Posterior cingulate gyrus (tissue), 11 donors: ENCODE results near the gene LY6G5C.
A peak's percentile ranks its signal among the peaks of the same experiment; 100 is the strongest.

Experiments
- DNase-seq, 10 donors: peaks; one replicate each; pipeline versions ENCODE4 v3.0.0 to v3.0.0-alpha.2; 2020 to 2021; ENCODE audit warnings: mixed read lengths in 3 of 10
- intact Hi-C: fragments of 100-400 bp; cut with DNase I; formaldehyde crosslinking; loops from one replicate; pipeline ENCODE4 v1.15.1; 2023

LY6G5C gene

DNA sequence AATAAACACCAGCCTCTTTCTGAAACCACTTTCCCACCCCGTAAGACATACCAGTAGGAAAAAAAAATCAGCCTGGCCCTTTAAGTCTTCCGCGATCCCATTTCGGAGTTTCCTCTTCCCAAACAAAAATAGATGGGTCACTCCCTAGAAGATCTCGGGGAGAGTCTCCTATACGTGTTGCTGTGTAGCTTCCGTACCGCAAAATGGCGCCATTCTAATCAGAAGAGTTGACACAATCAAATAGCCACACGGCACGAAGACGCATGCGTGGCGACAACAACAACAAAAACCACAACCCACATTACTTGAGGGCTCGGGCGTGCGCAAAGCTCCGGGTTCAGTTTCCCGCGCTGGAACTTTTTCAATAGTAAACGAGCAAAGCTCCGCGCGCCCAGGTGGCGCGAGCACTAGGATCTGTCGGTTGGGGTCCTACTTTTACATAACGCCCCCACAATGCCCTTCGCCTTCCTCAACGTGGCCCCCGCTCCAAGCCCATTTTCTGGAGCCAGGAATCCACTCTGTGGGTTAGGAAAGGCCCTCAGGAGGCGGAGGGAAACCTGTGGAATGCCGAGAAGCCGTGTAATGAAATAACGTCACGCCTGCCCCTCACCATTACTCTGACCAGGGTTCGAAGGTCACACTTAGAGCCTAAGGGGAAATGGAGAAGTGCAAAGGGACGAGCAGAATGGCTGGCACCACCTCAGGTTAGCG is 15.9 kb downstream of the LY6G5C start, which contains the start of gene GPANK1:
GPANK1 (minus strand) TSS at position 208 of the 711 bp plus-strand sequence. CDS start 519 bp downstream, outside the sequence.
- DNase-seq, result peak; percentile 82 to 98 (median 90)
- intact Hi-C loops, result loop anchor here (5.0 kb wide), 1 partner anchor 123 kb away; the partner anchor contains the start of gene DDX39B

DNA sequence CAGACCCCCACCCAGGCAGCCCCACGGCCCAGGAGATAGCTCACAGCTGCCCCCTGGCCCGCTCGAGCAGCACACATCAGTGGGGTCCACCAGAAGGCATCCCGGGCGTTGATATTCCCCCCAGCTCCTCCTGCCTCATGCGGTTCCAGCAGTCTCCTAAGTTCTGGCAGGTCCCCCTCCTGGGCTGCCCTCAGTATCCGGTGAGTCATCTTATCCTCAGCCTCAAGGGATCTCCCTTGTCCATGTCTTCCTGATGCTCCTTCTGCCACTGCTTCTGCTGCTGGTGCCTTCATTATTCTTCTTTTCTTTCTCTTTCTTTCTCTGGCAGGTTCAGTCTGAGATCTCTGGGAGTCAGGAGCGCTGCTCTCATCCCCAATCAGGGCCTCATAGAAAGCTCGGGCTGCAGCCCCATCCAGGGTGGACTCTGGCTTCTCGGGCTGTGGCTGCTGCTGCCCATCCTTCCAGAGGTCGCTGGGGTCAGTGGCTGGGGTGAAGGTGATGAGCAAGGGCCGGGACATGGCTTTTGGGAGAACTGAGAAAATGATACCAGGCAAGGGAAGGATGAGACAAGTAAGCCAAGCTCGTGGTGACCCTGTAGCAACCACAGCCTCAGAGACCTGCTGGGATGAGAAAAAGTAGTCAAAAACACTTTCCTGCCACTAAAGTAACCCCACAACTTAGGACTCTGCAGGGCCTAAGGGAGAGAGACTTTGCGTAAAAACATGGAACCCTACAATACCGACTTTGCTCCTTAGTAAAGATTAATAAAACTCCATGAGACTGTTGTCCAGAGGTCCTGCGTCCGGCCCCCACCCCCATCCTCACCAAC is 16.7 kb downstream of the LY6G5C start:
- DNase-seq, result peak in 1 of 10 donors; percentile 64
- intact Hi-C loops, result loop anchor here (5.0 kb wide), 1 partner anchor 122 kb away; the partner anchor contains the start of gene DDX39B

DNA sequence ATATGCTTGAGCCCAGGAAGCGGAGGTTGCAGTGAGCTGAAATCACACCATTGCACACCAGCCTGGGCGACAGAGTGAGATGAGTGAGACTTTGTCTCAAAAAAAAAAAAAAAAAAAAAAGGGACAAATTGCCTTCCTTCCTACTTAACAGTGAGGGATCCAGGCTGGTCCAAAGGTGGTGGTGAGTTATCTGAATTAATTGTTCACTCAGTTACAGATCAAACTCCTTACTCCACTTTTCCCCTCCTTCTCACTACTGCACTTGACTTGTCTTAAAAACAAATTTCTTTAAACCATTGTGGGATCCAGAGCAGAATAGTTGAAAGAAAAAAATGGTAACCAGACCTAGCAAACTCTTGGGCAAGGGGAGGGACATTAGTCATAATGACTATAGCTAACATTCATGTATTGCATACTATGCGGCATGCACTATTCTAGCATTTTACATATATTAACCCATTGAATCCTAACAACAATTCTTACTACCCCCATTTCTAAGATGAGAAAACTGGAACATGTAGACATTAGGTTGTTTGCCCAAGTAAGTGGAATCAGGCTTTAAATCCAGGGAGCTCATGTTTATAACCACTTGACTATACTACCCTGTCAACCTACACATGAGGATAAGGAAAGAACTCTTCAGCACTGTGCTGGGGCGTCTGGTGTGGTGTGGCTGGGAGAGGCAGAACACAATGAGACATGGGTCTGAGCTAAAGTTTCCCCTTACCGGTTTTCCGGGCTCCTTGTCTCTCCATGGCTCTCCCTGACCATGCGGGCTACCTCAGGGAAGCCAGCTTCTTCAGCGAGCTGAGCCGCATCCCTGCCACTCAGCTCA is 17.5 kb downstream of the LY6G5C start:
- intact Hi-C loops, result loop anchor here (5.0 kb wide), 1 partner anchor 121 kb away; the partner anchor contains the start of gene DDX39B
- DNase-seq, result no peak

DNA sequence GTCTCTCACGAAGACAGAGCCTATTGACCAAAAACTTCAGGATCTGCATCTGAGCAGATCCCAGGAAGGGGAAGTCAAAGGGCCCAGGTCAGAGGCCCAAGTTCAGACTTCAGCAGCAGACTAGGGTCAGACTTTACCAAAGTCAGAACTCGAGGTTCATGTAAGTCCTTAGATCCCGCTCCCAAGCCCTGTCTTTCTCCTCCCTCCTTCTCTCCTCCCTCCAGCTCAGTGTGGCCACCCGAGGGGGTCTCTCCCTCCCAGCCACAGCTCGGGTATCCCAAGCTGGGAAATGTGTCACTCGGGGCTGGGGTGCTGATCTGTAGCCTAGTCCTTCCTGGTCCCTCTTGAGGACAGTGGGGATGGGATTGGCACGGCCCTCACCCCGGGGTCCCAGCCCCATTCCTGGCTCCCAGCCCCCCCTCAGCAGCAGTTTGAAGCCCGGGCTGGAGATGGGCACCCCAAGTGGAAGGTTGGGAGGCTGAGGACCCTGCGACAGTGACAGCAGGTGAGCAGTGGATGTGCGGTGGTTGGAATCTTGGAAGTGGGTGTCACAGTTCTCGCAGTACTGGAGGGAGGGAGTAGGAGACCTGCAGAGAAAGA is 18.6 kb downstream of the LY6G5C start:
- no peak for DNase-seq
- intact Hi-C loops, result loop anchor here (5.0 kb wide), 1 partner anchor 120 kb away; the partner anchor contains the start of gene DDX39B

DNA sequence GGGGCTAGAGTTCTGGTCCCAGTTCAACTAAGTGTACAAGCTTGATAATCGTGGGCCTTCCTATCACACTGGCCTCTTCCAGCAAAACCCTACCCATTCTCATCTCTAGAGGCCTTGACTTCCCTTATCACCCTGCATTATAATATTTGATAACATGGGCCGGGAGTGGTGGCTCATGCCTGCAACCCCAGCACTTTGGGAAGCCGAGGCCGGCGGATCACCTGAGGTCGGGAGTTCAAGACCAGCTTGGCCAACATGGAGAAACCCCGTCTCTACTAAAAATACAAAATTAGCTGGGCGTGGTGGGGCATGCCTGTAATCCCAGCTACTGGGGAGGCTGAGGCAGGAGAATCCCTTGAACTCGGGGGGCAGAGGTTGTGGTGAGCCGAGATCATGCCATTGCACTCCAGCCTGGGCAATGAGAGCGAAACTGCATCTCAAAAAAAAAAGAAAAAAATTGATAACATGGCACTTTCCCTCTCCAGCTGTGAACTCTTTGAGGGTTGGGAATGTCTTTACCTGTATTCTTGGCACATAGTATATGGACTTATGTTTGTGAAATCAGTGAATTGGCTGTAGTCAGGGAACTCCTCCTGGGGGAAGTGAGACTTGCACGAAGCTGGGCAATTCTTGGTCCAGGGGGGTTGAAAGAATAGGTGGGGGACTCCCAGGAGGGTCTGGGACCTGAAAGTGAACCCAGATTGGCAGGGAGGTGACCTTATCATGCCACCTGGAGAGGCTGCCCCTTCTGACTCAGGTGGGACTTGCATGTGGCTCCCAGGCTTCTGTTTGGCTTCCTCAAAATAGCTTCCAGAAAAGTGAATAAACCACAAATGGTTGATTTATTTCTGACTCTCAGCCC is 19.4 kb downstream of the LY6G5C start:
- DNase-seq, result peak in 2 of 10 donors; percentile 21 to 49
- intact Hi-C loops, result loop anchor here (5.0 kb wide), 1 partner anchor 119 kb away; the partner anchor contains the start of gene DDX39B

DNA sequence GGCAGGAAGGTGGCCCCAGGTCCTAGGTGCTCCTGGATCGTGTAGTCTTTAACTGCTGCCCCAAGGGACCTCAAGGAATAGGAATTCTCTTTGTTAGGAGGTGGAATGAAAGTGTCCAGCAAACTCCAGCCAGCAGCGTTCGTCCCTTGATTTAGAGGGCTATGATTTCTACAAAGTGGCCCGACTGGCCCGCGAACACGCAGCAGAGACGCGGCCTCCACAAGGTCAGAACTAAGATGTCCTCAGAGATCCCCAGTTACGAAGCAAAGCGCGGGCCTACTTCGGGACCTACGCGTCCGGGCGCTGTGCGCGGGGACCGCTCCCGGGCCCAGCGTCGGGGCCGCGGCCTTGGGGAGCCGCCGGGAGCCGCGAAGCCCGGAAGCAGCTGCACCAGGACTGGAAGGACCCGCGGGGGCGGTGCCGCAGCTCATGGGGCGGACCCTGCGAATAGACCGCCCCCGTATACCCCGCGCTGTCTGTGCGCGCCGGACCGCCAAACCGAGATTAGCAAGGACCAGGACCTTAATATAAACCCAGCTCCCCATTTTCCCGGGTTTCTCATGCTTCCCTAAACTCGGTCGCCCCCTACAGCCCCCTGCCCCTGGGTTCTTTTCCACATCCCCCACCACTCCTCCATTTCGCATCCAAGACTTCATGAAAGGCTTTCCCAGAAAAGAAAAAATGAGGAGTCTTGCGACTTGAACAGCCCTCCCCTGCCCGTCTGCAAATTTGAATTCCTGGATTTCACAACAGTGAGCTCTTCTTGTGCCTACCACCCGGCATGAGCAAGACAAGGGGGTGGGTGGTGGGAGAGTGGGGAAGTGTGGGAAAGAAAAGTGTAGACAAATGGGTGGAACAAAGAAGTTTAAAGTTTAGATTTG is 20.2 kb downstream of the LY6G5C start, which contains the start of gene C6orf47:
C6orf47 (minus strand) TSS at position 398 of the 881 bp plus-strand sequence. CDS start 831 bp downstream, outside the sequence.
- DNase-seq, result peak; percentile 66 to 98 (median 84)
- intact Hi-C loops, result loop anchor here (5.0 kb wide), 1 partner anchor 118 kb away; the partner anchor contains the start of gene DDX39B

DNA sequence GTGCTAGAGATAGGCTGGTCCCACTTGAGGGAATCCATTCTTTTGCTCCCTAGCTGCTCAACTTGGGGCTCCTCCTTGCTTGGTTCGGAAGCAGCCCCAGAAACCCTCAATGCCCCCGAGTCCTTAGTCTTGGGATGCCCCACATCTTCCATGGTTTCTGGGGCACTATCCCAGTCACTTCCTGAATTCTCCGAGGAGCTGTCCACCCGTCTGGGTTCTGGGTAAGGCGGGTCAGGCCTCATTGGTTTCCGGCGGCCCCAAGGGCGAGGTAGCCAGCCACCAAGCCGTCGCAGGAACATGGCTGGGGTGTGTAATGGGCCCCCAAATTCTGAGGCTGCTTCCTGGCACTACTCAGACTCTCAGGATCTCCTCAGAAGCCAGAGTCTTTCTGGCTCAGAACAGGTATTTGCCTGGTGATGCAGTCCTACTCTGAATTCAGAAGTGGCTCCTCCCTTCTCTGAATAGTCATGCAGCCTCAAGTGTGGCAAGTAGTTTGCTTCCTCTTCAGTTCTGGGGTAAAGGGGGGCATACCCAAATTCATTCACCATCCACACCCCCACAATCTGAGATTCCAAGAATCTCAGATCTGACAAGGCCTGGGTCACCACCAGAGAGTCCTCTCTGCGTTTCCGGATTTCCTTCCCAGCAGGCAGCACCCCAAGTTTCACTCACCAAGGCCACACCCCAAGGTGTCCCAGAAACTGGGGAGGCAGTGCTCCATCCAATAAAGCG is 21.1 kb downstream of the LY6G5C start:
- intact Hi-C loops, result loop anchor here (5.0 kb wide), 1 partner anchor 118 kb away; the partner anchor contains the start of gene DDX39B
- DNase-seq, result peak in 1 of 10 donors; percentile 70

DNA sequence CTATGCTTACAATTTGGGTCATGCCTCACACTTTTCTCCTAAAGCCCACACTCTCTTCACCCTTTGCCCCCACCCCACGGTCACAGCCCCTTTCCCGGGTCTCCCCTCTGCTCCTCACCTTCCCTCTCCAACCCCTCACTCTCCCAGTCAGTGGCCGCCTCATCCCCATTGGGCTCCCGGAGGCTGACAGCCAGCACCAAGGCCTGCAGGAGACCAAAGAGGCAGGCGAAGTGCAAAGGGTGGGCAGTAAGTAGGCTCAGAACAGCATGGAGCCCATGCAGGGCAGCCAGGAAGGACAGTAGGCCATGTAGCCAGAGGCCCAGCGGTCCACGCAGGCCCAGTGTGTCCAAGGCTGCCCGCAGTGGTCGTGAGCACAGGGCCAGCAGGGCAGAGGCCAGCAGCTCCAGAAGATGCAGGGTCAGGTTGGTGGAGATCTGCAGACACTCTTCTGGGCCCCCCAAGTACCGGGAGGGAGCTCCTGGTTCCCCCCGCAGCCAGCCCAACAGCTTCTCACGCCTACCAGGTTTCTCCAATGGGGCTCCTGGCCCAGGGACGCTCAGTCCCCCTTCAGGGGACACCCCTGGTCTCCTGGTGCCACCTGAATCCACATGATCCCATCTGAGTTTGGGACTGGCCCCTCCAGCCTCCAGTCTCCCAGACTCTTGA is 21.8 kb downstream of the LY6G5C start:
- intact Hi-C loops, result no loop called here
- peak in 2 of 10 donors; percentile 8 to 67 for DNase-seq

DNA sequence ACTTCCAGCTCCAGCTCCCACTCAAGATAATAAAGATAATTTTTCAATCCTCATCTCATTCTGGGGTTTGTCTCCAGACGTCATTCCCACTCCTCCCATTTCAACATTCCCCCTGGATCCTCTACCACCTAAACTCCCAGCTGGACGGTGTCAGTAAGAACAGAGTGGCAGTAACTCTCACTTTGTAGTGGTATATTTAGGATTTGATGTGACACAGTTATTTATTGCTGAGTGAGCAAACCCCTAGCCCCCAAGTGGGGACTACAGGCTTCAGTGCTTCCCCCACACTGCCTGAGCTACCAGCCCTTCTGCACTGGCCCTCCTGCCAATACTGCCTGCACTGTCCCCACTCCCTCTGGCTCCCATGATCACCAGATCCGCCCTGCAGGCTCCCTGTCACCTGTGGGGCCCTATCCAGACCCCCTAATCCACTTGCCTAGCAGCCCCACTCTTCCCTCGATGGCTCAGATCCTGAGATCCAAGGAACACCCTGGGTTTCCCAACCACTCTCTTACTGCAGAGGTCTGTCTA is 22.6 kb downstream of the LY6G5C start:
- peak in 2 of 10 donors; percentile 24 to 42 for DNase-seq
- intact Hi-C loops, result no loop called here

DNA sequence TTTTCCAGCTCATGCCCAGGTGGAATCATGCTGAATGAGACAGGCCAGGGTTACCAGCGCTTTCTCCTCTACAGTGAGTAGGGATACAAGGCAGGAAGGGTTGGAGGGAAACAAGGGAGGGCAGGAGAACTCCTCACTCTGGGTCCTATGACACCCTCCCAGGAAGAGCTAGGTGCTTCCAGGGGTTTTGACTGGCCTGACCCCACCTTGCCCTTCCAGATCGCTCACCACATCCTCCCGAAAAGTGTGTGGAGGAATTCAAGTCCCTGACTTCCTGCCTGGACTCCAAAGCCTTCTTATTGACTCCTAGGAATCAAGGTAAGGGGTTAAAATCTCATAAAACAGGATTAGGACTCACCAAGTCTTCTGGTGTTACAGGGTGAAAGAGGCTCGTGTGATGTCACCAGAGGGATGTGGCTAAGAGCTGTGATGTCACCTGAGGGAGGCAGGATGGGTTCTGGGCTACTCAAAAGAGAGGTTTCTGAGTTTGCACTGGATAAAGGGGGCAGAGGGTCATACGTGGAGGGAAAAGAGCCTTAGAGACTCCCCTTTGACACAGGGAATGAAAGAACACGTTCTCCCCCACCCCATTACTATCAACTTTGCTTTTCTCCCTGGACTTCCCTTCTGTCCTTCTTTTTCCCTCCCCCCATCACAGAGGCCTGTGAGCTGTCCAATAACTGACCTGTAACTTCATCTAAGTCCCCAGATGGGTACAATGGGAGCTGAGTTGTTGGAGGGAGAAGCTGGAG is 23.3 kb downstream of the LY6G5C start:
- DNase-seq, result no peak
- intact Hi-C loops, result no loop called here

DNA sequence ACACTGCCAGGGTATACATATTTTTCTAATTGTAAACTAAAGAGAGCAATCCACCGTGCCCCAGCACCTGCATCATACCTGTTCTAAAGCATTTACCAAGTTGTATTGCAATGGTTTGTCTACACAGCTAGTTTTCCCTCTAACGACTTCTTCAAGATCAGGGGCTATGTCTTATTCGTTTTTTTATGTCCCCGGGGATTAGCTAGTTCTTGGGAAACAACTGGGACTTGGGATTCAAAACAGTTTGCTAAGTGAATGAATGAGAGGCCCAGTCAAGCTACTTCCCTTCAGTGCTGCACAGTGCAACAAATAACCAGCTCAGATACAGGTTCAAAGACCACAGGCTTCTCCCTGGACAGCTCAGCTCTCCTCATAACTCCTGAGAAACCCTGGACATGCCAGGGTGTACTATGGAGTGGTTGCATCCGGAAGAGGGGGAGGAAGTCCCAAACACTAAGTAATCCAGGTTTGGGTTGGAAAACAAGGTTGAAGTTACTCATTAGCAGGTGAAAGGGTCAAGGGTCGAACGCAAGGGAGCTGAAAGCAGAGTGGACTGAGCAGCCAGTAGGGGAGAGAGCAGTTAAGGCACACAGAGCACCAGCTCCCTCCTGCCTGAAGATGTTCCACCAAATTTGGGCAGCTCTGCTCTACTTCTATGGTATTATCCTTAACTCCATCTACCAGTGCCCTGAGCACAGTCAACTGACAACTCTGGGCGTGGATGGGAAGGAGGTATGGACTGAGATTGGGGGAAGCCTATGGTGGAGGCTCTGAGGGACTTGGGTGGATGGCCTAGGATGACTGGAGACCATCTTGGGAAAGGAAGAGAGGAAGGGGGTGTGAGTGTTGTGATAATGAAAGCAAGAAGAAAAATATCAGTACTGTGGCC is 25.3 kb downstream of the LY6G5C start, which contains the start of gene APOM:
APOM (plus strand) TSS at position 546 of the 889 bp plus-strand sequence; CDS start at position 619, 73 bp downstream.
- no peak for DNase-seq
- intact Hi-C loops, result no loop called here

DNA sequence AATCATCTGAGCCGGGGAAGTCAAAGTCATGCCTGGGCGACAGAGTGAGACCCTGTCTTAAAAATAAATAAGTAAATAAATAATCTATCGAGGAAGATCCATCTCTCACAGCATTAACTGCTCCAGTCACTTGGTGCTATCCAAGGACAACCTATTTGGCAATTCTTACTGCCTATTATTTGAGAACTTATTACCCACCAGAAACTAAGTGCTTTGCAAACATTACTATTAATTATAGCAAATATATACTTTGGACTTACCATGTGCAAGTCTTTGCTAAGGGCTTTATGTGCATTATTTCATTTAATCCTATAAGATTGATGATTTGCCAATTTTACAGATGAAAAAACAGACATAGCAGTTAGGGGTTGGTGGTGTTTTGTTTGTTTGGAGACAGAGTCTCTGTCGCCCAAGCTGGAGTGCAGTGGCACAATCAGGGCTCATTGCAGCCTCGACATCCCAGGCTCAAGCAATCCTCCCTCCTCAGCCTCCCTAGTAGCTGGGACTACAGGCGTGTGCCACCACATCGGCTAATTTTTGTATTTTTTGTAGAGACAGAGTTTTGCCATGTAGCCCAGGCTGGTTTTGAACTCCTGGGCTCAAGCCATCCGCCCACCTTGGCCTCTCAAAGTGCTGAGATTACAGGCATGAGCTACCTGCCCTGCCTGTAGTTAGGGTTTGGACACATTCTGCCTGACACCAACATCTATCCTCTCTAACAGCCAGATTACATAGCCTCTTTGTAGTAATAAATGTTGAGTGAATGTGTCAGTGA is 26.1 kb downstream of the LY6G5C start:
- no peak for DNase-seq
- intact Hi-C loops, result no loop called here
